OCI-LY3 (cell line): ENCODE results near the gene MAFG.

Source experiments
- H2AFZ ChIP-seq: fragments of 200-600, 300-600 bp; shearing (Covaris generic); 2 replicates; pipeline ENCODE4 v1.6.0; 2014; ENCODE audit warnings: antibody characterized with exemption, low read depth, low read length
- H3K27ac ChIP-seq: fragments of 200-600, 300-600 bp; sonication (generic); 2 replicates; pipeline ENCODE4 v1.5.1; 2014; ENCODE audit warnings: mild to moderate bottlenecking, low read length, moderate library complexity, mixed read lengths
- H3K27me3 ChIP-seq: fragments of 200-600, 300-600 bp; sonication (generic); 2 replicates; pipeline ENCODE4 v1.6.1; 2014; ENCODE audit warnings: low read depth, low read length, mixed read lengths
- H3K36me3 ChIP-seq: fragments of 200-600, 300-600 bp; sonication (generic); replicated peaks from 2 replicates; pipeline ENCODE3; 2014; ENCODE audit warnings: low read depth, low read length, mixed read lengths
- H3K4me1 ChIP-seq: fragments of 300-600, 200-600 bp; sonication (generic); 2 replicates; pipeline ENCODE4 v1.6.1; 2014; ENCODE audit warnings: low read length, mixed read lengths
- H3K4me2 ChIP-seq: fragments of 200-600, 300-600 bp; sonication (generic); 2 replicates; pipeline ENCODE4 v1.6.1; 2014; ENCODE audit warnings: low read length, mixed read lengths
- H3K4me3 ChIP-seq: fragments of 300-600, 200-600 bp; sonication (generic); 2 replicates; pipeline ENCODE4 v1.5.1; 2014; ENCODE audit warnings: antibody characterized with exemption, mild to moderate bottlenecking, low read length, moderate library complexity
- H3K79me2 ChIP-seq: fragments of 300-600, 200-600 bp; shearing (Covaris generic); 2 replicates; pipeline ENCODE4 v1.6.1; 2014; ENCODE audit warnings: mild to moderate bottlenecking, low read length, mixed read lengths
- H3K9ac ChIP-seq: fragments of 300-600, 200-600 bp; shearing (Covaris generic); 2 replicates; pipeline ENCODE4 v1.6.0; 2014; ENCODE audit warnings: mild to moderate bottlenecking, low read length, moderate library complexity
- H3K9me3 ChIP-seq: fragments of 200-600, 300-600 bp; shearing (Covaris generic); 2 replicates; pipeline ENCODE4 v1.6.1; 2014; ENCODE audit warnings: low read length, mixed read lengths; ENCODE audit not compliant: insufficient read depth
- H4K20me1 ChIP-seq: fragments of 200-600, 300-600 bp; sonication (generic); 2 replicates; pipeline ENCODE4 v1.6.1; 2016; ENCODE audit warnings: low read length, mixed read lengths; ENCODE audit not compliant: insufficient read depth
- CTCF ChIP-seq: fragments of 200-600, 300-600 bp; sonication (generic); IDR thresholded peaks from 2 replicates; pipeline ENCODE4 v1.5.1; 2014; ENCODE audit warnings: antibody characterized with exemption, low read length, low read depth
- EZH2phosphoT487 ChIP-seq: fragments of 200-600 bp; shearing (Covaris generic); IDR thresholded peaks from 2 replicates; pipeline ENCODE4 v1.6.1; 2018; ENCODE audit warnings: antibody characterized with exemption, mixed run types, low read depth

MAFG gene

GRCh38 chr17:81870131-81870980 is 57.2 kb downstream of the MAFG start:
- peaks cover 32% of the 10 kb centered on the region for H3K36me3 ChIP-seq
- peak overlapping the region; percentile 94 for H3K4me2 ChIP-seq
- peak overlapping the region; percentile 97 for H3K9ac ChIP-seq
- H3K27ac ChIP-seq: peak overlapping the region; percentile 83
- peaks cover 43% of the 10 kb centered on the region for H3K79me2 ChIP-seq
- TF ChIP-seq CTCF (no peak), EZH2phosphoT487 (no peak)
- peak overlapping the region; percentile 80 for H3K4me3 ChIP-seq
- H4K20me1 ChIP-seq: peaks cover 25% of the 10 kb centered on the region
- no peaks in the 10 kb centered on the region for H3K9me3 ChIP-seq
- H3K4me1 ChIP-seq: peaks cover 35% of the 10 kb centered on the region
- no peaks in the 10 kb centered on the region for H3K27me3 ChIP-seq
- H2AFZ ChIP-seq: no peak overlapping the region

GRCh38 chr17:81869221-81870130 is 58.1 kb downstream of the MAFG start:
- Histone ChIP-seq H3K27ac (peak overlapping the region; percentile 83), H3K79me2 (peaks cover 44% of the 10 kb centered on the region), H3K4me2 (peak overlapping the region; percentile 94), H3K27me3 (no peaks in the 10 kb centered on the region), H3K36me3 (peaks cover 33% of the 10 kb centered on the region), H3K4me1 (peaks cover 35% of the 10 kb centered on the region), H3K9ac (peak overlapping the region; percentile 97), H3K4me3 (peak overlapping the region; percentile 80), H3K9me3 (no peaks in the 10 kb centered on the region), H4K20me1 (peaks cover 25% of the 10 kb centered on the region), H2AFZ (no peak overlapping the region)
- TF ChIP-seq EZH2phosphoT487: no peak
- TF ChIP-seq CTCF: peak; percentile 61

- H3K36me3 ChIP-seq: peaks cover 34% of the 10 kb centered on the region
- peaks cover 34% of the 10 kb centered on the region for H3K4me1 ChIP-seq
- H3K79me2 ChIP-seq: peaks cover 51% of the 10 kb centered on the region
Observed at GRCh38 chr17:81868674-81869220, 58.8 kb downstream of the MAFG start.

More at GRCh38 chr17:81868674-81869220, 58.8 kb downstream of the MAFG start:
- Histone ChIP-seq H4K20me1 (peaks cover 25% of the 10 kb centered on the region), H3K9me3 (no peaks in the 10 kb centered on the region), H3K4me2 (peak overlapping the region; percentile 94), H3K27ac (peak overlapping the region; percentile 52), H3K4me3 (peak overlapping the region; percentile 80; the same call in 1 of the 2 replicates), H3K27me3 (no peaks in the 10 kb centered on the region), H2AFZ (no peak overlapping the region), H3K9ac (no peak overlapping the region)
- TF ChIP-seq EZH2phosphoT487 (no peak), CTCF (no peak)
